MCF 10A (cell line): ENCODE data around the gene PRKAB1. TPM values are rescaled to one million over a fixed set of nuclear protein-coding genes. Genes with fewer than 3 reads are reported as not detected.

Experiments used
- BruUV-seq: library from RNA; stranded (reverse); fragments of 400-500 nt; replicated peaks from 2 replicates; lab custom pipeline; 2021; lab: Mats Ljungman, UMichigan
- CTCF ChIA-PET: fragments of 300-600 bp; sonication (Branson Sonifier 250); formaldehyde crosslinking; extraction: SDS; loops from one replicate; lab custom pipeline; 2021; ENCODE audit warnings: antibody characterized with exemption, inconsistent platforms; lab: Yijun Ruan, JAX
- POLR2A ChIA-PET: fragments of 300-600, 350-650 bp; sonication (Branson Sonifier 250); formaldehyde crosslinking; extraction: SDS; loops from one replicate; lab custom pipeline; 2020; ENCODE audit warnings: antibody characterized with exemption, inconsistent platforms; lab: Yijun Ruan, JAX
- DNase-seq: peaks from one replicate; pipeline ENCODE4 v3.0.0-alpha.2; 2018; ENCODE audit not compliant: unreplicated experiment
- H3K27ac Mint-ChIP-seq: one replicate; pipeline ENCODE4 v1.8.0; 2022; ENCODE audit warnings: mild to moderate bottlenecking, low read depth, mixed read lengths; ENCODE audit not compliant: unreplicated experiment
- H3K27me3 Mint-ChIP-seq: one replicate; pipeline ENCODE4 v1.8.0; 2022; ENCODE audit warnings: mixed read lengths; ENCODE audit not compliant: insufficient read depth, unreplicated experiment
- H3K36me3 Mint-ChIP-seq: one replicate; pipeline ENCODE4 v1.8.0; 2022; ENCODE audit warnings: mild to moderate bottlenecking, moderate library complexity, mixed read lengths; ENCODE audit not compliant: insufficient read depth, unreplicated experiment
- H3K4me1 Mint-ChIP-seq: one replicate; pipeline ENCODE4 v1.8.0; 2022; ENCODE audit warnings: mixed read lengths; ENCODE audit not compliant: insufficient read depth, unreplicated experiment
- H3K4me3 Mint-ChIP-seq: one replicate; pipeline ENCODE4 v1.8.0; 2022; ENCODE audit warnings: mild to moderate bottlenecking, moderate library complexity, mixed read lengths; ENCODE audit not compliant: unreplicated experiment
- H3K9me3 Mint-ChIP-seq: one replicate; pipeline ENCODE4 v1.8.0; 2022; ENCODE audit warnings: mixed read lengths; ENCODE audit not compliant: unreplicated experiment
- CTCF ChIP-seq: fragments of 200-600 bp; IDR thresholded peaks from one replicate; pipeline ENCODE4 v1.8.0; 2022; ENCODE audit warnings: antibody characterized with exemption, mild to moderate bottlenecking; ENCODE audit not compliant: unreplicated experiment
- intact Hi-C: fragments of 100-400 bp; cut with micrococcal nuclease; formaldehyde crosslinking; loops from 2 replicates; pipeline ENCODE4 v1.14.1; 2022
- total RNA-seq: library from RNA; stranded (reverse); gene quantifications from 2 replicates; pipeline ENCODE4 v1.2.3, GENCODE V29; 2022

Gene PRKAB1
- total RNA-seq, 1 experiment from 2014 or later, result 27.2 TPM

DNA sequence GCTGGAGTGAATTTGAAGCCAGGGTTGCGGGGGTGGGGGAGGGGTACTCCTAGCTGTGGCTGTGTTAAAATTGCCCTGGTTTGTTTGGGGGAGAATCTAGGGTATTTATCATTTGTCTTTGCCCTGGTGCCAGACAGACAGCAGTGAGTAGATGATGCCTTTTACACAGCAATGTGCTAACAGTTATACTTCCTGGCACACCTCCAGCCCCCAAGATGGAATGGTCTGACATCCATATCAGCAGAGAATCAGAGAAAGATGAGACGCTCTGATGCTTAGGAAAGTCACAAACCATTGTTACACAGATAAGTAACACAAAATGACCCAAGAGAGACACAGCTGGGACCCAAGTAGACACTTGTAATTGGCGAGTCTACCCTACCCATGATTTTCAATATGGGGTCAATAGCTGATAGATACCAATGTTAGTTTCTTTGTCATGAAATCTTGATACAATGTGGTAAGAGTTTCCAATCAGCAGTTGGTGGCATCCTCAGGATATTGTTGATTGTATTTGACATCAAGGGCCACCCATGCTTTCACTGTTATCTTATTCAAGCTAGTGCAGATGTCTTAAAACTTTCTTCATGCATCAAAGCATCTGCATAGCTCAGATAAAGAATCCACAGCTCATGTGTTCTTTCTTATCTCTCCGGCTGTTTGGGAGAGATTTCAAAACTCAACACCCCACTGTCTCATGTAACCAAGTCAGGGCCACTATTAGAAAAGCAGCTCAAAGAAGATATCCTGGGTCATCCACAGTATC lies 2.6 kb upstream of the PRKAB1 start:
- Mint-ChIP-seq H3K27ac (no peak overlapping the region), H3K4me1 (peaks cover 12% of the 10 kb centered on the region), H3K27me3 (no peaks in the 10 kb centered on the region), H3K4me3 (no peak overlapping the region), H3K9me3 (no peaks in the 10 kb centered on the region), H3K36me3 (peaks cover 10% of the 10 kb centered on the region)
- BruUV-seq, result no TSS peak
- POLR2A ChIA-PET, result no interaction called here
- no peak for DNase-seq
- TF ChIP-seq CTCF, result no peak
- CTCF ChIA-PET, result interaction anchor here (0.5 to 1.2 kb wide), 7 partner anchors 9 to 1259 kb away, joined by 3 to 7 read pairs (median 4); no protein-coding TSS in a partner anchor
- intact Hi-C loops, result loop anchor here (5.0 to 10.0 kb wide), 3 partner anchors 117 to 1261 kb away; no protein-coding TSS in a partner anchor

DNA sequence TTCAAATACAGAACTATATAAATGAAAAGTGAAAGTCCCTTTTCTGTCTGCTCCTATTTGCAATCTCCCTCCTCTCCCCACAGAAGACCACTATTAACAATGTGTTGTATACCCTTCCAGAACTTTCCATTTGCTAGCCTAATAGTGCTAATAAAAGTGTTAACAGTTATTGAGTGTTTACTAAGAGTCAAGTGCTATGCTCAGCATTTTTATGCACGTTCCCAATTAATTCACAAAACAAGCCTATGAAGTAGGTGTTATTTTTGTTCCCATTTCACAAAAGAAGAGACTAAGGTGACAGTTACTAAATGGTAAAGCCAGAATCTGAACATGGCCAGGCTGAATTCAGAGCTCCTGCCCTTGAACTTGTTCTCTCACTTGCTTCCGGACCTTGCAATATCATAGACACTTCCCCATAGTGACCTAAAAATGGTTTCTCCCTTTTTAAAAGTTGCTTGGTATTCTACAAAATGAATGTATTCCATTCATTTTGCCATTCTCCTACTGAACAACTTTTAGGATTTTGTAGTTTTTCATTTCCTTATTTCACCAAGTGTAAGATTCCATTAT lies 1.6 kb upstream of the PRKAB1 start:
- intact Hi-C loops, result loop anchor here (5.0 to 10.0 kb wide), 3 partner anchors 116 to 1262 kb away; no protein-coding TSS in a partner anchor
- CTCF ChIA-PET, result interaction anchor here (0.5 to 1.2 kb wide), 7 partner anchors 10 to 1260 kb away, joined by 3 to 7 read pairs (median 4); no protein-coding TSS in a partner anchor
- Mint-ChIP-seq H3K27ac (no peak overlapping the region), H3K9me3 (no peaks in the 10 kb centered on the region), H3K27me3 (no peaks in the 10 kb centered on the region), H3K4me3 (no peak overlapping the region), H3K36me3 (peaks cover 16% of the 10 kb centered on the region), H3K4me1 (peaks cover 19% of the 10 kb centered on the region)
- no peak for DNase-seq
- POLR2A ChIA-PET, result no interaction called here
- TF ChIP-seq CTCF, result no peak
- BruUV-seq, result no TSS peak

GRCh38 chr12:119666900-119667576 lies 895 bp upstream of the PRKAB1 start:
- ChIA-PET CTCF (interaction anchor here (0.6 to 2.3 kb wide), 14 partner anchors 9 to 1290 kb away, joined by 3 to 27 read pairs (median 4); partner anchors contain the start of genes RPLP0 and SUDS3), POLR2A (interaction anchor here (0.6 to 2.3 kb wide), 9 partner anchors 15 to 1588 kb away, joined by 3 to 11 read pairs (median 3); no protein-coding TSS in a partner anchor)
- H3K9me3 Mint-ChIP-seq, result no peaks in the 10 kb centered on the region
- no peak overlapping the region for H3K27ac Mint-ChIP-seq
- no peaks in the 10 kb centered on the region for H3K27me3 Mint-ChIP-seq
- peaks cover 23% of the 10 kb centered on the region for H3K36me3 Mint-ChIP-seq
- TF ChIP-seq CTCF, result no peak
- H3K4me1 Mint-ChIP-seq, result peaks cover 19% of the 10 kb centered on the region
- peak overlapping the region; percentile 85 for H3K4me3 Mint-ChIP-seq
- BruUV-seq, result no TSS peak
- DNase-seq, result no peak
- intact Hi-C loops, result loop anchor here (5.0 to 10.0 kb wide), 3 partner anchors 115 to 1262 kb away; no protein-coding TSS in a partner anchor
